H9 (cell line): ENCODE results near the gene E2F1. TPM values are rescaled to one million over a fixed set of nuclear protein-coding genes. Genes with fewer than 3 reads are reported as not detected.
A peak's percentile ranks its signal among the peaks of the same experiment; 100 is the strongest.

Experiments
- DNase-seq: peaks from one replicate; pipeline ENCODE4 v3.0.0-alpha.2; 2017
- H2AFZ ChIP-seq: one replicate; pipeline ENCODE4 v1.6.1; 2013; ENCODE audit warnings: mild to moderate bottlenecking, low read length, control low read depth, moderate library complexity
- H2AK5ac ChIP-seq: 2 replicates; pipeline ENCODE4 v1.6.1; 2013; ENCODE audit warnings: low read length, control low read depth, mixed read lengths; ENCODE audit not compliant: insufficient read length
- H2BK120ac ChIP-seq: one replicate; pipeline ENCODE4 v1.6.1; 2013; ENCODE audit warnings: low read depth, mild to moderate bottlenecking, low read length, control low read depth, inconsistent platforms; ENCODE audit not compliant: poor library complexity, severe bottlenecking
- H2BK12ac ChIP-seq: 2 replicates; pipeline ENCODE4 v1.6.1; 2013; ENCODE audit warnings: low read length, control low read depth, mixed read lengths, low read depth; ENCODE audit not compliant: insufficient read length
- H2BK15ac ChIP-seq: 2 replicates; pipeline ENCODE4 v1.6.1; 2013; ENCODE audit warnings: low read depth, low read length, control low read depth
- H2BK20ac ChIP-seq: one replicate; pipeline ENCODE4 v1.6.1; 2013; ENCODE audit warnings: low read depth, mild to moderate bottlenecking, low read length, control low read depth, inconsistent platforms; ENCODE audit not compliant: poor library complexity, severe bottlenecking
- H2BK5ac ChIP-seq: 2 replicates; pipeline ENCODE4 v1.6.1; 2013; ENCODE audit warnings: low read length, control low read depth, mixed read lengths; ENCODE audit not compliant: insufficient read length
- H3K14ac ChIP-seq: 2 replicates; pipeline ENCODE4 v1.6.1; 2013; ENCODE audit warnings: low read length, control low read depth; ENCODE audit not compliant: insufficient read depth
- H3K18ac ChIP-seq: 2 replicates; pipeline ENCODE4 v1.6.1; 2013; ENCODE audit warnings: low read depth, mild to moderate bottlenecking, mixed read lengths, low read length, control low read depth; ENCODE audit not compliant: insufficient read length
- H3K23ac ChIP-seq: 2 replicates; pipeline ENCODE4 v1.6.1; 2013; ENCODE audit warnings: low read length, control low read depth, mixed read lengths, low read depth; ENCODE audit not compliant: insufficient read length
- H3K23me2 ChIP-seq: 2 replicates; pipeline ENCODE4 v1.6.1; 2013; ENCODE audit warnings: low read depth, mild to moderate bottlenecking, mixed read lengths, low read length, control low read depth; ENCODE audit not compliant: insufficient read length, poor library complexity, severe bottlenecking
- H3K27ac ChIP-seq: 2 replicates; pipeline ENCODE4 v1.5.1; 2013; ENCODE audit warnings: low read length, control low read depth, mixed read lengths, low read depth; ENCODE audit not compliant: insufficient read length
- H3K27me3 ChIP-seq: 2 replicates; pipeline ENCODE4 v1.6.1; 2013; ENCODE audit warnings: low read length, control low read depth, inconsistent platforms; ENCODE audit not compliant: insufficient read depth
- H3K4ac ChIP-seq: 2 replicates; pipeline ENCODE4 v1.6.1; 2013; ENCODE audit warnings: low read depth, mild to moderate bottlenecking, control low read depth, inconsistent platforms, low read length, moderate library complexity
- H3K4me1 ChIP-seq: 2 replicates; pipeline ENCODE4 v1.6.1; 2013; ENCODE audit warnings: low read length, control low read depth, inconsistent platforms; ENCODE audit not compliant: insufficient read depth
- H3K4me2 ChIP-seq: 2 replicates; pipeline ENCODE4 v1.6.1; 2013; ENCODE audit warnings: low read length, control low read depth, mixed read lengths; ENCODE audit not compliant: insufficient read length, insufficient read depth
- H3K56ac ChIP-seq: 2 replicates; pipeline ENCODE4 v1.6.1; 2013; ENCODE audit warnings: low read depth, mild to moderate bottlenecking, mixed read lengths, low read length, control low read depth; ENCODE audit not compliant: insufficient read length
- H3K79me1 ChIP-seq: 2 replicates; pipeline ENCODE4 v1.6.1; 2013; ENCODE audit warnings: low read depth, mild to moderate bottlenecking, moderate library complexity, low read length, control low read depth, inconsistent platforms; ENCODE audit not compliant: insufficient read depth, poor library complexity, severe bottlenecking
- H3K79me2 ChIP-seq: 2 replicates; pipeline ENCODE4 v1.6.1; 2013; ENCODE audit warnings: low read length, control low read depth, inconsistent platforms; ENCODE audit not compliant: insufficient read depth
- H3K9ac ChIP-seq: 2 replicates; pipeline ENCODE4 v1.6.1; 2013; ENCODE audit warnings: low read length, control low read depth, mixed read lengths; ENCODE audit not compliant: insufficient read length; ENCODE audit errors: extremely low read depth
- H3K9me3 ChIP-seq: one replicate; pipeline ENCODE4 v1.6.1; 2013; ENCODE audit warnings: low read depth, low read length, inconsistent platforms; ENCODE audit not compliant: control insufficient read depth
- H3T11ph ChIP-seq: one replicate; pipeline ENCODE4 v1.6.1; 2013; ENCODE audit warnings: mild to moderate bottlenecking, low read length, control low read depth, inconsistent platforms
- H4K20me1 ChIP-seq: one replicate; pipeline ENCODE4 v1.6.1; 2013; ENCODE audit not compliant: control insufficient read depth, insufficient read length, insufficient read depth
- H4K5ac ChIP-seq: 2 replicates; pipeline ENCODE4 v1.6.1; 2013; ENCODE audit warnings: low read depth, mild to moderate bottlenecking, mixed read lengths, low read length, control low read depth; ENCODE audit not compliant: insufficient read length
- H4K8ac ChIP-seq: replicated peaks from 2 replicates; pipeline ENCODE4 v1.6.1; 2013; ENCODE audit warnings: low read length, control low read depth, mixed read lengths, low read depth; ENCODE audit not compliant: insufficient read length
- H4K91ac ChIP-seq: 2 replicates; pipeline ENCODE4 v1.6.1; 2013; ENCODE audit warnings: low read depth, mild to moderate bottlenecking, moderate library complexity, mixed read lengths, low read length, control low read depth; ENCODE audit not compliant: insufficient read length
- H3K27ac Mint-ChIP-seq, 3 experiments: 2 replicates in 2 of 3; 3 replicates in 1 of 3; pipeline ENCODE4 v1.8.0; 2020 to 2021; ENCODE audit warnings: mixed read lengths in 3 of 3, mild to moderate bottlenecking in 1 of 3, moderate library complexity in 1 of 3
- H3K27me3 Mint-ChIP-seq: 2 replicates; pipeline ENCODE4 v1.8.0; 2021; ENCODE audit warnings: low read depth, mild to moderate bottlenecking, moderate library complexity, mixed read lengths
- H3K36me3 Mint-ChIP-seq, 3 experiments: 2 replicates in 2 of 3; 3 replicates in 1 of 3; pipeline ENCODE4 v1.8.0; 2020 to 2021; ENCODE audit warnings: low read depth in 3 of 3, mixed read lengths in 3 of 3; ENCODE audit not compliant: insufficient read depth in 1 of 3
- H3K4me1 Mint-ChIP-seq, 2 experiments: 2 replicates each; pipeline ENCODE4 v1.8.0; 2020; ENCODE audit warnings: mixed read lengths in 2 of 2
- H3K4me3 Mint-ChIP-seq, 2 experiments: 2 replicates in 1 of 2; 3 replicates in 1 of 2; pipeline ENCODE4 v1.8.0; 2020 to 2021; ENCODE audit warnings: mild to moderate bottlenecking in 2 of 2, mixed read lengths in 2 of 2, moderate library complexity in 1 of 2
- H3K9me3 Mint-ChIP-seq, 2 experiments: 2 replicates in 1 of 2; 3 replicates in 1 of 2; pipeline ENCODE4 v1.8.0; 2020; ENCODE audit warnings: mild to moderate bottlenecking in 2 of 2, mixed read lengths in 2 of 2, moderate library complexity in 1 of 2
- WGBS: extraction: QIAGEN DNeasy Blood & Tissue Kit; methylation state at CpG from one replicate; pipeline ENCODE4 v1.1.7; 2013; ENCODE audit warnings: missing lambda C conversion rate, low lambda C conversion rate, mixed read lengths; ENCODE audit not compliant: insufficient read length; ENCODE audit errors: extremely low coverage; 5-methylcytosine and 5-hydroxymethylcytosine counted together
- total RNA-seq: library from RNA; stranded (reverse); gene quantifications from 2 replicates; pipeline ENCODE4 v1.2.1, GENCODE V29; 2021
- TF ChIP-seq, protein P1 (sequence below): fragments of 200-600 bp; sonication (generic); conservative IDR thresholded peaks from 3 replicates; pipeline ENCODE4 v1.8.0; 2021; ENCODE audit warnings: antibody characterized with exemption, mild to moderate bottlenecking

The E2F1 gene
- total RNA-seq, 1 experiment from 2014 or later, result 58.7 TPM

DNA sequence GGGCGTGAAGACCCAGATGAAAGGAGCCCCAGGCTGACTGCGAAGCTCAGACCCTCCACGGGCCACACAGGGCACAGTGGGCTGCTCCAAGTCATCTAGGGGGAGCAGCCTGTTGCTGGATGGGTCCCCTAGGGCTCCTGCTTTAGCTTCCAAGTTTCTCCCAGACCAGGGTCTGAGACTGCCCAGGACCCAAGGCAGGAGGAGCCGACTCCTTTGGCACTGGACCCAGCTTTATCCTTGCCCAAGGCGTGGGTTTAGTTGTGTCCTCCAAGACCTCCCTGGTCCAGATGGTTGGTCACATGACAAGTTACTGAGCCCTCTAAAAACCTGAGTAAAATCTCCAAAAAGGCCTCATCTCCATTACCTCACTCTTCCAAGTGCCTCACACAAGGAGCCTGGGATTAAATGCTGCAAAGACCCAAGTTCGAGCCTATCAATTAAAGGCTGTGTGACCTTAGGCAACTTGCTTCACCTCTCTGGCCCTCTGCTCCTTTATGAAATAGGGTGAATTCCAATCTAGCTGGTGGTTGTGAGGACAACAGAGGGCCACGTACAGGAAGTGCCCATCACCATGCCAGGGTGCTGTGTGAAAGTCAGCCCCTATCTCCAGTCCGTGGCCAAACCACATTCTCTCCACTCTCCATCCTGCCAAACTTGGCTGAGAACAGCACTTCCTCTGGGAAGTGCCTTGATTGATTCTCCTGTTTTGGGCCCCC lies 14.5 kb downstream of the E2F1 start:
- Histone ChIP-seq H3K23ac (no peak overlapping the region), H3K79me1 (no peaks in the 10 kb centered on the region), H3K9ac (no peak overlapping the region), H3K4me2 (no peak overlapping the region), H3K23me2 (peaks cover 25% of the 10 kb centered on the region), H3K27me3 (no peaks in the 10 kb centered on the region), H3K9me3 (no peaks in the 10 kb centered on the region), H3K4me1 (peaks cover 4% of the 10 kb centered on the region; the same call in 1 of the 2 replicates), H3K14ac (no peak overlapping the region), H3K27ac (no peak overlapping the region), H4K91ac (no peak overlapping the region), H3T11ph (no peak overlapping the region), H2BK20ac (no peak overlapping the region), H2BK15ac (no peak overlapping the region), H2AK5ac (no peak overlapping the region), H2BK120ac (no peak overlapping the region), H3K4ac (no peak overlapping the region), H2BK12ac (no peak overlapping the region), H4K20me1 (no peaks in the 10 kb centered on the region), H4K5ac (no peak overlapping the region), H3K18ac (no peak overlapping the region), H3K56ac (no peak overlapping the region), H4K8ac (no peak overlapping the region), H3K79me2 (no peaks in the 10 kb centered on the region), H2BK5ac (no peak overlapping the region), H2AFZ (no peak overlapping the region)
- Mint-ChIP-seq H3K4me3 (peak overlapping the region; percentile 87 to 90; a peak in 4 of 5 replicates), H3K4me1 (peaks cover 30% of the 10 kb centered on the region in 2 experiments), H3K36me3 (peaks cover 26 to 50% (median 42%) of the 10 kb centered on the region in 3 experiments; a peak in 6 of 7 replicates), H3K27me3 (peaks cover 2% of the 10 kb centered on the region), H3K27ac (peak overlapping the region in 2 of 3 experiments; percentile 25 to 71; a peak in 2 of 7 replicates), H3K9me3 (no peaks in the 10 kb centered on the region; a peak in 1 of 5 replicates)
- no CpG with 5 or more reads among the region's 8 CpGs for whole genome bisulfite sequencing
- TF ChIP-seq, protein P1, sequence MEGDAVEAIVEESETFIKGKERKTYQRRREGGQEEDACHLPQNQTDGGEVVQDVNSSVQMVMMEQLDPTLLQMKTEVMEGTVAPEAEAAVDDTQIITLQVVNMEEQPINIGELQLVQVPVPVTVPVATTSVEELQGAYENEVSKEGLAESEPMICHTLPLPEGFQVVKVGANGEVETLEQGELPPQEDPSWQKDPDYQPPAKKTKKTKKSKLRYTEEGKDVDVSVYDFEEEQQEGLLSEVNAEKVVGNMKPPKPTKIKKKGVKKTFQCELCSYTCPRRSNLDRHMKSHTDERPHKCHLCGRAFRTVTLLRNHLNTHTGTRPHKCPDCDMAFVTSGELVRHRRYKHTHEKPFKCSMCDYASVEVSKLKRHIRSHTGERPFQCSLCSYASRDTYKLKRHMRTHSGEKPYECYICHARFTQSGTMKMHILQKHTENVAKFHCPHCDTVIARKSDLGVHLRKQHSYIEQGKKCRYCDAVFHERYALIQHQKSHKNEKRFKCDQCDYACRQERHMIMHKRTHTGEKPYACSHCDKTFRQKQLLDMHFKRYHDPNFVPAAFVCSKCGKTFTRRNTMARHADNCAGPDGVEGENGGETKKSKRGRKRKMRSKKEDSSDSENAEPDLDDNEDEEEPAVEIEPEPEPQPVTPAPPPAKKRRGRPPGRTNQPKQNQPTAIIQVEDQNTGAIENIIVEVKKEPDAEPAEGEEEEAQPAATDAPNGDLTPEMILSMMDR, result no peak
- DNase-seq, result no peak
